Thymus (tissue), 11 donors: ENCODE measurements around the gene C1orf105. TPM values are rescaled to one million over a fixed set of nuclear protein-coding genes. Genes with fewer than 3 reads are reported as not detected.

Experiments used
- DNase-seq, 9 donors: peaks; one replicate each; pipeline ENCODE4 v3.0.0-alpha.2; 2013; ENCODE audit warnings: low spot score in 9 of 9, low read depth in 6 of 9, missing footprints in 1 of 9
- H3K27ac ChIP-seq, 2 donors: one replicate each; pipeline ENCODE4 v1.5.1; 2013; ENCODE audit warnings: control low read depth in 1 of 2, low read depth in 1 of 2, low read length in 1 of 2, mild to moderate bottlenecking in 1 of 2, moderate library complexity in 1 of 2
- H3K27me3 ChIP-seq, 2 donors: one replicate each; pipeline ENCODE4 v1.5.1; 2013; ENCODE audit warnings: low read length in 1 of 2; ENCODE audit not compliant: control insufficient read depth in 2 of 2, insufficient read depth in 1 of 2
- H3K36me3 ChIP-seq, 2 donors: one replicate each; pipeline ENCODE4 v1.5.1; 2013; ENCODE audit warnings: low read length in 1 of 2, mild to moderate bottlenecking in 1 of 2, moderate library complexity in 1 of 2; ENCODE audit not compliant: control insufficient read depth in 2 of 2, insufficient read depth in 2 of 2
- H3K4me1 ChIP-seq, 2 donors: one replicate each; pipeline ENCODE4 v1.5.1; 2013; ENCODE audit warnings: low read length in 2 of 2; ENCODE audit not compliant: control insufficient read depth in 2 of 2, insufficient read depth in 2 of 2
- H3K4me3 ChIP-seq, 2 donors: one replicate each; pipeline ENCODE4 v1.5.1; 2013; ENCODE audit warnings: low read length in 2 of 2, control low read depth in 1 of 2, mild to moderate bottlenecking in 1 of 2
- H3K9me3 ChIP-seq, 2 donors: one replicate each; pipeline ENCODE4 v1.5.1; 2013; ENCODE audit warnings: low read length in 1 of 2, mild to moderate bottlenecking in 1 of 2; ENCODE audit not compliant: control insufficient read depth in 2 of 2, insufficient read depth in 1 of 2
- WGBS: extraction: QIAGEN DNeasy Blood & Tissue Kit; methylation state at CpG from one replicate; pipeline ENCODE4 v1.1.7; 2013; 5-methylcytosine and 5-hydroxymethylcytosine counted together
- polyA plus RNA-seq: library from polyadenylated mRNA; stranded (reverse); fragments of 200-250 nt; gene quantifications from one replicate; pipeline ENCODE4 v1.2.3, GENCODE V29; 2013
- total RNA-seq: library from RNA; stranded (reverse); fragments of 120-200 nt; gene quantifications from one replicate; pipeline ENCODE4 v1.2.4, GENCODE V29; 2013
- donor health status: healthy.

Gene C1orf105
- total and polyA plus RNA-seq, 2 donors = 0.28 to 0.30 TPM

GRCh38 chr1:172455451-172455850, 35.0 kb downstream of the C1orf105 start:
- H3K27me3 ChIP-seq = no peaks in the 10 kb centered on the region
- no peak for DNase-seq
- H3K4me3 ChIP-seq = no peak overlapping the region
- no peaks in the 10 kb centered on the region for H3K9me3 ChIP-seq
- 100% methylated on average over 1 of the region's 1 CpG for WGBS
- H3K36me3 ChIP-seq = no peaks in the 10 kb centered on the region
- H3K4me1 ChIP-seq = peaks cover 0 to 2% of the 10 kb centered on the region in 2 donors
- H3K27ac ChIP-seq = no peak overlapping the region

- no peaks in the 10 kb centered on the region for H3K4me1 ChIP-seq
- no peaks in the 10 kb centered on the region for H3K9me3 ChIP-seq
- H3K4me3 ChIP-seq = no peak overlapping the region
- DNase-seq = no peak
- H3K36me3 ChIP-seq = no peaks in the 10 kb centered on the region
- H3K27me3 ChIP-seq = no peaks in the 10 kb centered on the region
- WGBS = 98% methylated on average over 5 of the region's 5 CpGs
- no peak overlapping the region for H3K27ac ChIP-seq
Measured at GRCh38 chr1:172456344-172456769, 35.9 kb downstream of the C1orf105 start.

- H3K4me1 ChIP-seq = no peaks in the 10 kb centered on the region
- no peak overlapping the region for H3K27ac ChIP-seq
- H3K9me3 ChIP-seq = no peaks in the 10 kb centered on the region
- H3K27me3 ChIP-seq = no peaks in the 10 kb centered on the region
- no peaks in the 10 kb centered on the region for H3K36me3 ChIP-seq
- H3K4me3 ChIP-seq = no peak overlapping the region
- no peak for DNase-seq
- 100% methylated on average over 1 of the region's 1 CpG for WGBS
Measured at GRCh38 chr1:172457479-172458130, 37.1 kb downstream of the C1orf105 start.

- Histone ChIP-seq H3K27ac (no peak overlapping the region), H3K36me3 (no peaks in the 10 kb centered on the region), H3K4me3 (no peak overlapping the region), H3K27me3 (no peaks in the 10 kb centered on the region), H3K9me3 (no peaks in the 10 kb centered on the region), H3K4me1 (no peaks in the 10 kb centered on the region)
- WGBS = 100% methylated on average over 1 of the region's 1 CpG
- no peak for DNase-seq
Measured at GRCh38 chr1:172460177-172460576, 39.7 kb downstream of the C1orf105 start.

- Histone ChIP-seq H3K27ac (no peak overlapping the region), H3K4me3 (no peak overlapping the region), H3K27me3 (no peaks in the 10 kb centered on the region), H3K36me3 (no peaks in the 10 kb centered on the region), H3K4me1 (no peaks in the 10 kb centered on the region), H3K9me3 (no peaks in the 10 kb centered on the region)
- 94% methylated on average over 1 of the region's 1 CpG for WGBS
- DNase-seq = no peak
Measured at GRCh38 chr1:172460887-172461315, 40.4 kb downstream of the C1orf105 start.

- no peak overlapping the region for H3K4me3 ChIP-seq
- H3K27me3 ChIP-seq = no peaks in the 10 kb centered on the region
- H3K9me3 ChIP-seq = no peaks in the 10 kb centered on the region
- H3K36me3 ChIP-seq = no peaks in the 10 kb centered on the region
- DNase-seq = no peak
- 98% methylated on average over 1 of the region's 1 CpG for WGBS
- H3K27ac ChIP-seq = no peak overlapping the region
- no peaks in the 10 kb centered on the region for H3K4me1 ChIP-seq
Measured at GRCh38 chr1:172465617-172466016, 45.1 kb downstream of the C1orf105 start.

- 97% methylated on average over 3 of the region's 3 CpGs for WGBS
- Histone ChIP-seq H3K9me3 (no peaks in the 10 kb centered on the region), H3K4me3 (no peak overlapping the region), H3K27ac (no peak overlapping the region), H3K4me1 (no peaks in the 10 kb centered on the region), H3K36me3 (no peaks in the 10 kb centered on the region), H3K27me3 (no peaks in the 10 kb centered on the region)
- no peak for DNase-seq
Measured at GRCh38 chr1:172466795-172467407, 46.4 kb downstream of the C1orf105 start.

GRCh38 chr1:172467446-172467845, 47.0 kb downstream of the C1orf105 start:
- no peak for DNase-seq
- no peaks in the 10 kb centered on the region for H3K27me3 ChIP-seq
- H3K36me3 ChIP-seq = no peaks in the 10 kb centered on the region
- H3K4me1 ChIP-seq = no peaks in the 10 kb centered on the region
- H3K4me3 ChIP-seq = no peak overlapping the region
- no peak overlapping the region for H3K27ac ChIP-seq
- WGBS = 77% methylated on average over 3 of the region's 3 CpGs
- no peaks in the 10 kb centered on the region for H3K9me3 ChIP-seq

GRCh38 chr1:172468296-172468695, 47.8 kb downstream of the C1orf105 start:
- no peak overlapping the region for H3K27ac ChIP-seq
- no peaks in the 10 kb centered on the region for H3K36me3 ChIP-seq
- DNase-seq = no peak
- no peaks in the 10 kb centered on the region for H3K4me1 ChIP-seq
- 97% methylated on average over 5 of the region's 5 CpGs for WGBS
- no peak overlapping the region for H3K4me3 ChIP-seq
- no peaks in the 10 kb centered on the region for H3K27me3 ChIP-seq
- no peaks in the 10 kb centered on the region for H3K9me3 ChIP-seq
